AG04449 (cell line): ENCODE data around the gene LPGAT1.
"Not testable (repeated sequence)": the region's sequence is repeated elsewhere in the genome, so short reads cannot be mapped to it uniquely, and the experiment has no call there.

Source experiments
- CTCF ChIA-PET: fragments of 350-600 bp; formaldehyde crosslinking; extraction: SDS; loops from one replicate; lab custom pipeline; 2021; ENCODE audit warnings: antibody characterized with exemption; lab: Yijun Ruan, JAX
- POLR2A ChIA-PET: fragments of 400-600, 350-600 bp; formaldehyde crosslinking; extraction: SDS; loops from one replicate; lab custom pipeline; 2020; ENCODE audit warnings: antibody characterized with exemption, inconsistent platforms; lab: Yijun Ruan, JAX
- DNase-seq: peaks from one replicate; pipeline ENCODE4 v3.0.0-alpha.2; 2010; ENCODE audit warnings: low read depth, low spot score
- H3K4me3 ChIP-seq: 2 replicates; pipeline ENCODE4 v1.5.1; 2011; ENCODE audit warnings: low read depth, mild to moderate bottlenecking, control low read depth, low read length
- CTCF ChIP-seq: IDR thresholded peaks from one replicate; pipeline ENCODE4 v1.5.1; 2011; ENCODE audit warnings: mild to moderate bottlenecking, moderate library complexity, low read length, control low read depth, inconsistent platforms; ENCODE audit not compliant: insufficient read depth; ENCODE audit errors: missing control alignments

Gene LPGAT1

GRCh38 chr1:211695135-211695816 is 135.3 kb downstream of the LPGAT1 start:
- DNase-seq = no peak
- no peak for TF ChIP-seq CTCF
- CTCF ChIA-PET = interaction anchor here (0.7 to 7.2 kb wide), 9 partner anchors 10 to 760 kb away, joined by 3 to 48 read pairs (median 4); partner anchors contain the start of genes DTL and INTS7
- H3K4me3 ChIP-seq = no peak overlapping the region
- POLR2A ChIA-PET = no interaction called here

GRCh38 chr1:211693911-211694310 is 136.7 kb downstream of the LPGAT1 start:
- DNase-seq, H3K4me3 ChIP-seq, POLR2A ChIA-PET: not testable (repeated sequence)
- CTCF ChIA-PET = interaction anchor here (3.2 to 7.2 kb wide), 2 partner anchors 12 to 341 kb away, joined by 17 to 32 read pairs; partner anchors contain the start of genes DTL and INTS7
